ENCODE measurements around the gene ANKRD17.
"Not testable (repeated sequence)": the region's sequence is repeated elsewhere in the genome, so short reads cannot be mapped to it uniquely, and the experiment has no call there.

Gene ANKRD17

GRCh38 chr4:73248416-73248815, 10.2 kb downstream of the ANKRD17 start:
- DNase-seq (ENCODE audit: low spot score): no peak

GRCh38 chr4:73247100-73247499, 11.5 kb downstream of the ANKRD17 start:
- DNase-seq (ENCODE audit: low spot score): no peak

- peak; percentile 7 for DNase-seq (ENCODE audit: low spot score)
Measured at GRCh38 chr4:73245955-73246354, 12.6 kb downstream of the ANKRD17 start.

DNA sequence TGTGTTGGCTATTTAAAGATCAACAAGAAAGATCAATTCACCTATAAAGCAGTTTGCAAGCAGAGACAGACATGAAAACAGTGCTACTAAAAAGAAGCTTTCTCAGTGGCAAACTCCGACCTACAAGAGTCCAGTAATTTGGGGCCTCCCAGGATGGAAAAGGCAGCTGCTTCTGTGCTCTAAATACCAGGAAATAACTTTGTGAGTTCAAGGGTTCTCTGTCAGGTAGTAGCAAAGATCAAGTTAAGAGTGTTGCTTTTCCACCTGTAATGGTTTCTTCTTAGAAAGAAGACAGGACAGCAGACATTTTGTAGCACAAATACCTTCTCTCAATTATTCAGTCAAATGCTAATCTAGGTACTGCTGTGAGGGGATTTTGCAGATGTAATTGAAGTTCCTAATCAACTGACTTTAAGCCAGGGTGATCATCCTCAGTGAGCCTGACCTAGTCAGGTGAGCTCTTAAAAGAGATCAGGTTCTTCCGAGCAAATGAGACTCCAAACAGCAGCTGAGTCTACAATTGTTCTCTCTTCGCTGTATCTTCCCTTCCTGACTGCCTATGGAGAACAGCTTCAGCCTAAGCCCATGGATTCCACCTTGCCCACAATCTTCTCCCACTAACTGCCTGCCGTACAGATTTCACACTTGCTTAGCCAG, 13.5 kb downstream of the ANKRD17 start:
- DNase-seq (ENCODE audit: low spot score): no peak

GRCh38 chr4:73237044-73237443, 21.6 kb downstream of the ANKRD17 start:
- no peak for DNase-seq (ENCODE audit: low spot score)

- DNase-seq (ENCODE audit: low spot score): no peak
Measured at GRCh38 chr4:73236151-73236550, 22.4 kb downstream of the ANKRD17 start.

DNA sequence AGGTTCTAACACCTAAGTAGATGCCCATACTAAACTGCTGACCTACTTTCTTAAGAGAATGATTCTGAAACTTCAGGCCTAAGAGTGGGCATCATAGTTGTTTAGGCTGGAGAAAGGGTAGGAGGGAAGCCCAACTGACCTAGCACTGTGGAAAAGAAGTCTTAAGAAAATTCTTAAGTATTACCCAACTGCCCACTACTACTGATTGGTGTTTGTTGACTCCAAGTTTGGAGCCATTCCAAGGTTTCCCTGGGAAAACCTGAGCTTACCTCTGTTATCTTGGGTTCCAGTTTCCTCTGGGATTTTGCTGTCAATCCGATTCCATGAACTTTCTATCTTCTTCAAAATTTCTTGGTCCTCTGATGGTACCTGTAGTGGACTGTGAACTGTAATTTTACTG, 23.9 kb downstream of the ANKRD17 start:
- DNase-seq (ENCODE audit: low spot score): no peak

DNA sequence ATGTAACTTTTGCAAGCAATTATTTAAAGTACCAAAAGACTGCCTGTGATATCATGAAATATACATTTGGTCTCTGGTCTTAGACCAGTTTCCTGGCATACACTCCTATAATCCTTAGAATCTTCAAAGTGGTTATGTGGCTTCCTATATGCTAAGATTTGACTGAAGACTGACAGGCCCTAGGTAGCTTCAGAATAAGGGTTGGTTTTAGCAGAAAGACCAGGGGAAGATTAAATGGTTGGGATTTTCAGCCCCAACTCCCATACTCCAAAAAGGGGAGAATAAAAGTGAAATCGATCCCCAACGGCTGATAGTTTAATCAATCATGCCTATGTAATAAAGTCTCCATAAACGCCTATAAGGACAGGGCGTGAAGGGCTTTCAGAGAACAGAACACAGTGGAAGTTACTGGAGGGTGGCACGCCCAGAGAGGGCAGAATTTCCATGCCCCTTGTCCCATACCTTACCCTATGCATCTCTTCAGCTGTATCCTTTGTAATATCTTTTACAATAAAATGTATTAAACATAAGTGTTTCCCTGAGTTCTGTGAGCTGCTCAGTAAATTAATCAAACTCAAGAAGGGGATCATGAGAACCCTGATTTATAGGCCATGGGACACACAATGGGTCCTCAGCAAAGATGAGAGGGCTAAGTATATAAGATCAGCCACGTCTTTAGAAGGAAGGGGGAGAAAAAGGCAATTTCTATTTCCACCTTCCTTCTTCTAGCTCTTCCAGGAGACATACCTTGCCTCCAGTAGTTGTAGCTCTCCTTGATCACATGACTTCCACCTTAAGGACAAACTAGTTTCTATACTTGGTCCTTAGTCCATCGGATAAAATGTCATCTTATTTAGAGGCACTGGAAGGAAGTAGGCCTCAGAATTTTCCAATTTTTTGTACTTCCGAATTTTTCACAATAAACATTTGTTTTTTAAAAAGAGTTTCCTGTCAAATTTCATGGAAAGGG, 26.8 kb downstream of the ANKRD17 start:
- DNase-seq (ENCODE audit: low spot score): no peak

DNA sequence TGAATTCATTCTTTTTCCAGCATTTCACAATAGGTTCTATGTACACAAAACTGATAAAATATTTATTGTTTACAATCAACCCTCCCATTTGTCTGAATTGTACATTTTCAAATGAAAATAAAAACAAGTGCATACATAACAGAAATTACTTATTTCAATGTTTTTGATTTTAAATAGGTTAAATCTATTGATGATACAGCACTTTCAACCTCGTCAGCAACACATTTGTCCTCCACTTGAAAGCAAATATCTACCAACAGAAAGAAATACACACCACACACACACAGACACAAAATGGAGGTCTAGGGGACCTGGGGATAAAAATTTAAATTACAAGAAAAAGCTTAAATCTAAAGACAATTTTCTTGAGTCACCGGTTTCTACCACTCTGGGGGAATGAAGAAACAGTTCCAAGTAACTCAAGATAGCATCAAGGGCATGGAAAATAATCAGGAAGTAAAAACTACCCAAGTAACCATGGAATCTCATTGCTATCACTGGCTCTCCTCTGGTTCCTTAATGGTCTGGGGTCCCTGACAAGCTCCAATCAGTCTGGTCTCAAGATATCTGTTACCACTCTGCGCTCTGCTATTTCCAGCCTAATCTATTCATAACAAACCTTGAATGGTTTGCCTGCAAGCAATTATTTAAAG, 27.6 kb downstream of the ANKRD17 start:
- DNase-seq (ENCODE audit: low spot score): no peak

DNA sequence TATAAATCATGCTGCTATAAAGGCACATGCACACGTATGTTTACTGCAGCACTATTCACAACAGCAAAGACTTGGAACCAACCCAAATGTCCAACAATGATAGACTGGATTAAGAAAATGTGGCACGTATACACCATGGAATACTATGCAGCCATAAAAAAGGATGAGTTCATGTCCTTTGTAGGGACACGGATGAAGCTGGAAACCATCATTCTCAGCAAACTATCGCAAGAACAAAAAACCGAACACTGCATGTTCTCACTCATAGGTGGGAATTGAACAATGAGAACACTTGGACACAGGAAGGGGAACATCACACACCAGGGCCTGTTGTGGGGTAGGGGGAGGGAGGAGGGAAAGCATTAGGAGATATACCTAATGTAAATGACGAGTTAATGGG, 29.8 kb downstream of the ANKRD17 start:
- DNase-seq (ENCODE audit: low spot score): not testable (repeated sequence)

DNA sequence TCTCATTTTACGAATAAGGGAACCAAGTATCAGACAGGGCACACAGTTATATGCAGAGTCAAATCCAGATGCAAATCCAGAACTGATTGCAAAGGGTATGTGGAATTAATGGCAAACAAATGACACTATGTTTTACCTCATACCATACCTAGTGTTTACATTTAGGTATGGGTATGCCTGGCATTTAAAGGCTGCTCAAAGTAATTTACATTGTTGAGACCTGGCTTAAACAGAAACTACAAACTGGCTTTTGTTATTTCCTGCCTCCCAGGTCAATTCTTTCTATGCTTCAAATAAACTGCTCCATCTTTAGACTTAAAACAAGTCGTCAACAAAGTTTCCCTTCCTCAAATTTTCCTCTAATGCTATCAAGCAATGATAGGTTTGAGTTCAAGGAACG, 33.7 kb downstream of the ANKRD17 start:
- no peak for DNase-seq (ENCODE audit: low spot score)

GRCh38 chr4:73223258-73223650, 35.3 kb downstream of the ANKRD17 start:
- no peak for DNase-seq (ENCODE audit: low spot score)

DNA sequence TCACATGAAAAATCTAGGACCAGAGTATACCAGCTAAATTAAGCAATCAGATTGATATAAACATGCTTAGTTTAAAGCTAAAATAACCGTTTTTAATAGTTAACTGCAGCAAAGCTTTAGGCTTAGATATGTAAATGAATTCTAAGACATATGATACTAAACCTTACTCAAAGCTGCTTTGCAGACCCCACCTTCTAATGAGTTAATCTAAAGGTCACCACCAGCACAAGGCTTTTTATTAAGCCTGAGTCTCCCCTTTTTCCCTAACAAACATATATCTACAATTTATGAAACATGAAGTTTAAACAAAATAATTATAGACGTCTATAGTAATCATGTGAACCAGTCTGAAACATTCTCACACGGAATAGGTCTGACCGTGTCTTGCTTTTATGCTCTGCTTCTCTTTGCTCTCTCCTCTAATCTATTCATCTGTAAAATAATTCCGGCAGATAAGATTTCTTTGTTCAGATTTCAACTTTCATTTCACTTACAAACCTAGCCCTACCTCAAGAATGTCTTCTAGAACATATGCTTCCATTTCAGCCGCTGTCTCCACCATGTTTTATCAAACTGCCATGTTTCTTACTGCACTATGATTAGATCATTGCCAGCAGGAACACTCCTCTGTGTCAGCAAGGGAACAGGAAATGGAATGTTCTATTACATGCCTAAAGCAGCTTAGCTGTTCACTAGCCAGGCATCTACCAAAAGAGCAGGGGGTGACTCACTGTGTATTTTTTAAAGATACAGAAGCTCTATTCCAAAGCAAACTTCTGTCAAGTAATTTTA, 35.9 kb downstream of the ANKRD17 start:
- peak; percentile 86 for DNase-seq (ENCODE audit: low spot score)

- no peak for DNase-seq (ENCODE audit: low spot score)
Measured at GRCh38 chr4:73221734-73222133, 36.9 kb downstream of the ANKRD17 start.

GRCh38 chr4:73220815-73221214, 37.8 kb downstream of the ANKRD17 start:
- DNase-seq (ENCODE audit: low spot score): no peak

DNA sequence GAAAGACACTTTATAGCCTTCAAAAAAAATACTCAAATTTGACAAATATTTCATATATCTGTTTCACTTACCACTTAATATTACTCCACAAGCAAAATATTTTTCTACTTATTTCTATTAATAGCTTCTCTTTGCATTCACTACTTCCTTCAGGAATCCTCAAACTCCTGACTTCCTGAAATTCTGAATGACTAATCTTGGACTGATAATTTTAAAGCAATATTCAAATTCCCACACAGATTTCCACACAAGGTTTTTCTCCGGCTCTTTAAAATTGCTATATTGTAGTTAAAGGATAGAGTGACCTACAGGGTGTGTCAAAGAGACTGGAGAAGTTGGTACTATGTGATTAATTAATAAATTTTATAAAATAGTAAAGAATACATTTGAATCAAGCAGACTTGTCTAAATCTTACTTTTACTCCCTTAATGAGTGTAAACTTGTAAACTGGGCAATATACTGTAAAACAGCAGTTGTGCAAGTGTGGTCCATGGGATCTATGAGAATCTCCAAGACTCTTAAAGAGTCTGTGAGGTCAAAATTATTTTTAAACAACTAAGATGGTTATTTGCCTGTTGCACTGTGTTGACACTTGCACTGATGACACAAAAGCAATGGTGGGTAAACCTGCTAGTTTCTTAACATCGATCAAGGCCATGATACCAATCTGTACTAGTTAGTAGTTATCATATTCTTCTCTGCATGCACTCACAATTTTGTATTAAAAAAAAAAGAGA, 44.5 kb downstream of the ANKRD17 start:
- no peak for DNase-seq (ENCODE audit: low spot score)

DNA sequence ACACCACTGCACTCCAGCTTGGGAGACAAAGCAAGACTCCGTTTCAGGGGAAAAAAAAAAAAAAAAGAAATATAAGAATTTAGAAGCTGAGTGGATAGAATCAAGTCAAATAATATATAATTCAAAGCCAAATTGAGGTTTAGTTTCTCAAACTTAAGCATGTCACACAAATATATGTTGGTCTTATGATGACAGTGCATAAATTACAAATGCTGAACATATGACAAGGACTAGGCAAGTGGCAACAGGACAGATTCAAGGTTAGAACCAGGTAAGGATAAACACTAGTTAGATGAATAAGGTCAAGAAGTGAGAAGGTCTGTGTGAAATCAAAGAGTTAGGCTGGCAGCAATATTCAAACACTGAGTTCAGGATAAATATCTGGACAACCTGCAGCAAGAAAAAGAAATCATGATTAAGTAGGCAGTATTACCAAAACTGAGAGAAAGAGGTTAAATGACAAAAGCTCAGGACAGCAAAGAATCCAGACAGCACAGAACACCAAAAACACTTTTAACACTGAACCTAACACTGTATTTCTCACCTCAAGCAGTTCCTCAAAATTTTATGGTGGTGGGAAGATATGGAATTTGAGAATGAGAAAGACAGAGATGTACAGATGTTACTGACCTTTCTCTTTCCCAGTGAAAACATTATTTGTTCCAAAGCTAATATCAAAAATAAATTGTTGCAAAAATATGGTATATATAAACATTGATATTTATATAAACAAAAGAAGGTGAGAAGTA, 45.4 kb downstream of the ANKRD17 start:
- DNase-seq (ENCODE audit: low spot score): no peak

DNA sequence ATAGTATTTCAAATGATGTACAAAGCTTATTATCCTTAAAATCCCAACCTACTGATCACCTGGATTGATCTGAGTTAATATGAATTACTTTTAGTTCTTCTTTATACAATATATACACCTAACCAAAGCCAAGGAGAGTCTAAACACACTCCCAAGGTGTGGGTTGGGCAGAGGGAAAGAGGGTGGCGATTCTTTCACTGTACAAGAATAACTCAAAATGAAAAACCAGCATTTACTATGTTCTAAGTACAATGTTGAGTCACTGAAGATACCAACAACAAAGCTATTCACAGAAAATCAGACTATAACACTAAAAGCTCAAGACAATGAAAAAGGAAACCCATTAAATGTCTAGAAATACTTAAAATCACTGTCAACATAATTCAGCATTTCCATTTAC, 46.6 kb downstream of the ANKRD17 start:
- peak; percentile 23 for DNase-seq (ENCODE audit: low spot score)

DNA sequence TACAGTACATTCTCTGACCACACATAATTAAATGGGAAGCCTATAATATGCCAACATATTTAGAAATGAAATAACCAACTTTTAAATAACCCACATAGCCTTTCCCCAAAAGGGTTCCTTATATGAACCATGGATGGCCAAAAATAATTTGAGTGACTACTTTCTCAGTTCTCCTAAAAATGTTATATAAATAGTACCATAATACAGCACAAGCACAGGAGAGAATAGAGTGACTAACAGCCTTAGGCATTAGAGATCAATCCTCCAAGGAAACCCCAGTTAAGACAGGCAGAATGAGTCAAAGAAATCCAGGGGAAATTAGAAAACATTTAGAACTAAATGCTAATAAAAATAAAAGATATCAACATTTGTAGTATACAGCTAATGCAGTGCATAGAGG, 50.2 kb downstream of the ANKRD17 start:
- no peak for DNase-seq (ENCODE audit: low spot score)

DNA sequence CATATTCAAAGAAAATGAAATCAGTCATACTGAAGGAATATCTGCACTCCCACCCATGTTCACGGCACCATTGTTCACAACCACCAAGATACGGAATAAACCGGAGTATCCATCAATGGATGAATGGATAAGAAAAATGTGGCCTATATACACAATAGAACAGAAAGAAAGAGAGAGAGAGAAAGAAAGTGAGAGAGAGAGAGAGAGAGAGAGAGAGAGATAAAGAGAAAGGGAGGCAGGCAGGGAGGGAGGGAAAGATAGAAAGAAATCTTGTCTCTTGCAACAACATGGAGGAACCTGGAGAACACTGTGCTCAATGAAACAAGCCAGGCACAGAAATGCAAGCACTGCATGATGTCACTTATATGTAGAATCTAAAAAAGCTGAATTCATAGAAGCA, 52.4 kb downstream of the ANKRD17 start:
- no peak for DNase-seq (ENCODE audit: low spot score)

GRCh38 chr4:73205482-73205881, 53.1 kb downstream of the ANKRD17 start:
- no peak for DNase-seq (ENCODE audit: low spot score)

Measured in activated CD4-positive, alpha-beta T cell treated with anti-CD3 and anti-CD28 coated beads, Interleukin-2, Interleukin-4, amounts not matched to agents 100 ng/mL and 50 ng/mL, durations not matched to agents 16 hours and 8 hours (primary cell).